Glutamatergic neuron (in vitro differentiated cells): ENCODE data around the gene SERPINH1. TPM values are rescaled to one million over a fixed set of nuclear protein-coding genes. Genes with fewer than 3 reads are reported as not detected.
A peak's percentile ranks its signal among the peaks of the same experiment; 100 is the strongest.

ENCODE experiments used
- DNase-seq: peaks from one replicate; pipeline ENCODE4 v3.0.0; 2022
- H3K27ac Mint-ChIP-seq: one replicate; pipeline ENCODE4 v1.8.0; 2020; ENCODE audit warnings: mild to moderate bottlenecking, mixed read lengths, inconsistent platforms; ENCODE audit not compliant: unreplicated experiment
- H3K27me3 Mint-ChIP-seq: one replicate; pipeline ENCODE4 v1.8.0; 2020; ENCODE audit warnings: mild to moderate bottlenecking, moderate library complexity, mixed read lengths, inconsistent platforms; ENCODE audit not compliant: unreplicated experiment
- H3K36me3 Mint-ChIP-seq: one replicate; pipeline ENCODE4 v1.8.0; 2020; ENCODE audit warnings: mild to moderate bottlenecking, mixed read lengths, inconsistent platforms; ENCODE audit not compliant: unreplicated experiment
- H3K4me1 Mint-ChIP-seq: one replicate; pipeline ENCODE4 v1.8.0; 2020; ENCODE audit warnings: mild to moderate bottlenecking, low read depth, mixed read lengths, inconsistent platforms; ENCODE audit not compliant: unreplicated experiment
- H3K4me3 Mint-ChIP-seq: one replicate; pipeline ENCODE4 v1.8.0; 2020; ENCODE audit warnings: mild to moderate bottlenecking, mixed read lengths, inconsistent platforms; ENCODE audit not compliant: unreplicated experiment
- H3K9me3 Mint-ChIP-seq: one replicate; pipeline ENCODE4 v1.8.0; 2020; ENCODE audit warnings: mild to moderate bottlenecking, moderate library complexity, mixed read lengths, inconsistent platforms; ENCODE audit not compliant: unreplicated experiment
- total RNA-seq: library from RNA; stranded (reverse); fragmentation: NEBNext Ultra II Directional; extraction: Animal tissue kit (Norgen Biotek cat#: 25700); gene quantifications from one replicate; pipeline ENCODE4 v1.2.1, GENCODE V29; 2021; ENCODE audit not compliant: unreplicated experiment
- TF ChIP-seq, protein P1 (sequence below): fragments of 200-600 bp; sonication (generic); IDR thresholded peaks from one replicate; pipeline ENCODE4 v1.5.0; 2021; ENCODE audit not compliant: partially characterized antibody, unreplicated experiment

SERPINH1 gene
- total RNA-seq, 1 donor from 2014 or later = 35.0 TPM

DNA sequence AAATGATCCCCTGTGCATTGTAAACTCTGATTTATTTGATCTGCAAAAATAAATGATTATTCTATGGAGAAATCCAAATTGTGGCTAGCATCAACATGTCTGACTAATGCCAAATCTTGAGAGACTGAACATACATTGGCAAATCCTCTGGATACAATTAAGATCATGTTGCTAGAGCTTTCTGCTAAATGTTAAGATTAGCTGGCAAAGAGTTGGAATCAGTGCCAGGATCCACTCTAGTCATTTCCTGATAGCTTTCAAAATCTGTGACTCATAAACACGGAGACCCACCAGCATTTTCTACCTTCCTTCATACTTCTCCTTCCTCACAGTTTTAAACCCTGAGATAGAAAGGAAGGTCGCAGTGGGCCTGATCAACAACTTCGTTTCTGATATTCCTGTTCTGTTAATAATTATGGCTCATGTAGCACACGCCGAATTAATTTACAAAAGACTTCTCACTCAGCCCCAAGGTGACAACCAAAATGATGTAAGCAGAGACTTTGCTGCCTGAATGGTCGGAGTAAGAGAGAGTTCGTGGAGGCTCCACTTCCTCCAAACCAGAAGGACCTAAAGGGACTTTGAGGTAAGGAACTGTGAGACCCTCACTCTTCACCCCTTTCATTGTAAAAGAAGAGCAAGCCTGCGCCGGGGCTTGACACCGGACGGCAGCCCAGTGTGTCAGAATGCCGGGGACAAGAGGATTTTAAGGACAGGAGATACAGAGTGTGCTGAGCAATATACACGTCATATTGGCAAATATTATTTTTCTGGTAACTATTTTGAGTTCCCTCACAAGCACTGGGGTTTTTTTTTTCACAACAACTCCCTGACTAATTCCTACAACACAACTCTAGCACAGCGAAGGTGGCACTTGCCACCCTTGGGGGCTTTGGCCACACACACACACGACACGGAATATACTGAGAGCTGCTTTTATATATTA is 42.0 kb downstream of the SERPINH1 start:
- H3K36me3 Mint-ChIP-seq = peaks cover 18% of the 10 kb centered on the region
- TF ChIP-seq, protein P1, sequence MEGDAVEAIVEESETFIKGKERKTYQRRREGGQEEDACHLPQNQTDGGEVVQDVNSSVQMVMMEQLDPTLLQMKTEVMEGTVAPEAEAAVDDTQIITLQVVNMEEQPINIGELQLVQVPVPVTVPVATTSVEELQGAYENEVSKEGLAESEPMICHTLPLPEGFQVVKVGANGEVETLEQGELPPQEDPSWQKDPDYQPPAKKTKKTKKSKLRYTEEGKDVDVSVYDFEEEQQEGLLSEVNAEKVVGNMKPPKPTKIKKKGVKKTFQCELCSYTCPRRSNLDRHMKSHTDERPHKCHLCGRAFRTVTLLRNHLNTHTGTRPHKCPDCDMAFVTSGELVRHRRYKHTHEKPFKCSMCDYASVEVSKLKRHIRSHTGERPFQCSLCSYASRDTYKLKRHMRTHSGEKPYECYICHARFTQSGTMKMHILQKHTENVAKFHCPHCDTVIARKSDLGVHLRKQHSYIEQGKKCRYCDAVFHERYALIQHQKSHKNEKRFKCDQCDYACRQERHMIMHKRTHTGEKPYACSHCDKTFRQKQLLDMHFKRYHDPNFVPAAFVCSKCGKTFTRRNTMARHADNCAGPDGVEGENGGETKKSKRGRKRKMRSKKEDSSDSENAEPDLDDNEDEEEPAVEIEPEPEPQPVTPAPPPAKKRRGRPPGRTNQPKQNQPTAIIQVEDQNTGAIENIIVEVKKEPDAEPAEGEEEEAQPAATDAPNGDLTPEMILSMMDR = no peak
- no peak overlapping the region for H3K27ac Mint-ChIP-seq
- peaks cover 6% of the 10 kb centered on the region for H3K9me3 Mint-ChIP-seq
- H3K4me3 Mint-ChIP-seq = no peak overlapping the region
- no peak for DNase-seq
- H3K4me1 Mint-ChIP-seq = peaks cover 19% of the 10 kb centered on the region
- peaks cover 11% of the 10 kb centered on the region for H3K27me3 Mint-ChIP-seq

DNA sequence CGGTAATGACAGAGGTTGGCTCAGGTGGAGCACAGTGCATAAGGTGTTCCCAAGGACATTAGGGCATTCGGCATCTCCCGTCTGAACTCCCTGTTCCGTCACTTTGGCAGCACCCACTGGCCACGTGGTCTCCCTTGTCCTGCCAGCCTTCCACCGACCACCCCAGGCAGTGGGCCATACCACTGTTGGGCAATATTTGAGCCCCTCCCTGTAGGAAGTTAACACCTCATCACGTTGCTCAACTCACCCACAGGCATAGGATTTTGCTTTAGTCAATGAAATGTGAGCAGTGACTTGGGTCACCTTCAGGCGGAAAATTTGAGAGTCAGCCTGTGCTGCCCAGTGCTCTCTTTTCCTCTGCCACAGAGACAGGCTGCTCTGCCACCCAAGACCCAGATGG is 44.0 kb downstream of the SERPINH1 start:
- H3K9me3 Mint-ChIP-seq = peaks cover 6% of the 10 kb centered on the region
- no peak for DNase-seq
- TF ChIP-seq, protein P1 = no peak
- H3K4me1 Mint-ChIP-seq = peaks cover 13% of the 10 kb centered on the region
- H3K36me3 Mint-ChIP-seq = peaks cover 18% of the 10 kb centered on the region
- no peak overlapping the region for H3K27ac Mint-ChIP-seq
- H3K27me3 Mint-ChIP-seq = peaks cover 11% of the 10 kb centered on the region
- H3K4me3 Mint-ChIP-seq = no peak overlapping the region

DNA sequence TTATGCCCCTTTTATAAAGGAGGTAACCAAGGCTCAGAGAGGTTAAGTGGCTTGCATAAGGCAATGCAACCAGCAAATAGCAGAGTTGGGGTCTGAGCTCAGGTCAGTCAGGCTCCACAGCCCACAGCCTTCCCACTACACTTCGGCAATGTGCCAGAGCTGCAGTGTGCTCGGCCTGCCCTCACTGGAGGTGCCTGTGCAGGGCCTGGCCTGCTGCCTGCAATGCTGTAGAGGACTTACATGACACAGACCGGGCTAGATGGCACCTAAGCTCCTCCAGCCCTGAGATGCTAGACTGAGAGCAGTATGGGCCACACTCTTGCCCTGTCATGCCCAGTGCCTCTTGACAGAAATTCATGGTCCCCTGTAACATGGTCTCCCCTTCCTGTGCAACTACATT is 49.8 kb downstream of the SERPINH1 start:
- Mint-ChIP-seq H3K27ac (no peak overlapping the region), H3K9me3 (peaks cover 8% of the 10 kb centered on the region), H3K27me3 (peaks cover 5% of the 10 kb centered on the region), H3K36me3 (peaks cover 1% of the 10 kb centered on the region), H3K4me3 (no peak overlapping the region), H3K4me1 (peaks cover 28% of the 10 kb centered on the region)
- no peak for DNase-seq
- TF ChIP-seq, protein P1 = no peak

DNA sequence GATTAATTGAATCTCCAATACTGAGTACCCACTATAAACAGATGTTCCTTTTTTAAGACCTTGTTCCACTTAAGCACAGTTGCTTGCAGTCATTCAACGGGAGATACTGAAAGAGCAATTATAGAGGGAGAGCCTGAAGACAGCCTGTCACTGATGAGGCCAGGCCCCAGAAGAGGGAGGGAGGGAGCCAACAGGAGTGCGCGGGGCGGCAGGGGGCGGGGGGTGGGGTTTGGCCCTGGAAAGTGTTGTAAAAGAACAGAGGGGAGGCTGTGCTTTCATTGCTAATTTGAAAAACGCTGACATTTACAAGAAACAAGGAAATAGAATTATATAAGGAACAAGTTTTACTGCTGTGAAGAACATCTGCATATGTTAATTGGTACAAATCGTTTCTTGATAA is 53.7 kb downstream of the SERPINH1 start:
- DNase-seq = no peak
- Mint-ChIP-seq H3K4me3 (no peak overlapping the region), H3K36me3 (peaks cover 5% of the 10 kb centered on the region), H3K4me1 (peaks cover 32% of the 10 kb centered on the region), H3K27ac (no peak overlapping the region), H3K27me3 (peaks cover 4% of the 10 kb centered on the region), H3K9me3 (peaks cover 10% of the 10 kb centered on the region)
- TF ChIP-seq, protein P1 = no peak

DNA sequence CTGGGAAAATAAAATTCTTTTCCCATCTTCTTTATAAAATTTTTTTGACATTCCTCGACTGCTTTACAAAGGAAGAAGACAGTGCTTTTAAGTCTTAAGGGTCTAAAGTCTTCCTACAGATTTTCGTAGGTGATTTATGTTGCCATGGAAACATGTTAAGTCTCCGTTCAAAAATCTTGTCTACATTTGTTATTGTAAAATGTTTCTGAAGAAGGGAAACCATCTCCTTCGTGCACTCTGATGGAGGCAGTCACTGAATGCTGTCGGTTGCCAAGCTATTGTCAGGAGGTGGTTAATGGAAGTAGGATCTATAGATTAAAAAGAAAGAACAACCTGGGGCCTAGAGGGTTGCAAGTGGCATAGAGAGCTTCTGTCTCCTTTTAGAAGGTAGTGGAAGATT is 54.2 kb downstream of the SERPINH1 start:
- H3K27ac Mint-ChIP-seq = peak overlapping the region; percentile 19
- H3K27me3 Mint-ChIP-seq = peaks cover 6% of the 10 kb centered on the region
- H3K9me3 Mint-ChIP-seq = peaks cover 10% of the 10 kb centered on the region
- DNase-seq = no peak
- TF ChIP-seq, protein P1 = no peak
- H3K4me3 Mint-ChIP-seq = no peak overlapping the region
- peaks cover 5% of the 10 kb centered on the region for H3K36me3 Mint-ChIP-seq
- H3K4me1 Mint-ChIP-seq = peaks cover 32% of the 10 kb centered on the region
